Thyroid gland (tissue), 4 donors: ENCODE measurements around the gene FAM118B.

Experiments
- CTCF ChIP-seq, 6 experiments: fragments of 200-600 bp in 3 of 6; fragments of 450-650 bp in 3 of 6; sonication (generic) in 3 of 6; IDR thresholded peaks; one replicate each; pipeline ENCODE4 v1.5.1; 2016 to 2019; ENCODE audit warnings: antibody characterized with exemption in 6 of 6, mild to moderate bottlenecking in 2 of 6, inconsistent platforms in 1 of 6, moderate library complexity in 1 of 6
- POLR2A ChIP-seq, 2 donors: fragments of 450-650 bp; IDR thresholded peaks; one replicate each; pipeline ENCODE4 v1.6.1; 2017; ENCODE audit warnings: antibody characterized with exemption in 2 of 2, mild to moderate bottlenecking in 2 of 2, moderate library complexity in 1 of 2

- no peak for TF ChIP-seq CTCF (IDR thresholded peaks at IDR 0.05)
- no peak for TF ChIP-seq POLR2A (IDR thresholded peaks at IDR 0.05)
Observed at GRCh38 chr11:126263489-126263888, 51.9 kb downstream of the FAM118B start.
